DND-41 (cell line): ENCODE results near the gene JAGN1.

Source experiments
- EZH2 ChIP-seq: IDR thresholded peaks from 3 replicates; pipeline ENCODE4 v1.6.1; 2012; ENCODE audit warnings: borderline replicate concordance, low read depth, mild to moderate bottlenecking, moderate library complexity, low read length, inconsistent platforms; ENCODE audit not compliant: severe bottlenecking
- TF ChIP-seq, protein P1 (sequence below): IDR thresholded peaks from 2 replicates; pipeline ENCODE4 v1.5.1; 2012; ENCODE audit warnings: borderline replicate concordance, low read length, moderate library complexity, mild to moderate bottlenecking; ENCODE audit not compliant: poor library complexity, severe bottlenecking; ENCODE audit errors: extremely low read depth

- TF ChIP-seq, protein P1, sequence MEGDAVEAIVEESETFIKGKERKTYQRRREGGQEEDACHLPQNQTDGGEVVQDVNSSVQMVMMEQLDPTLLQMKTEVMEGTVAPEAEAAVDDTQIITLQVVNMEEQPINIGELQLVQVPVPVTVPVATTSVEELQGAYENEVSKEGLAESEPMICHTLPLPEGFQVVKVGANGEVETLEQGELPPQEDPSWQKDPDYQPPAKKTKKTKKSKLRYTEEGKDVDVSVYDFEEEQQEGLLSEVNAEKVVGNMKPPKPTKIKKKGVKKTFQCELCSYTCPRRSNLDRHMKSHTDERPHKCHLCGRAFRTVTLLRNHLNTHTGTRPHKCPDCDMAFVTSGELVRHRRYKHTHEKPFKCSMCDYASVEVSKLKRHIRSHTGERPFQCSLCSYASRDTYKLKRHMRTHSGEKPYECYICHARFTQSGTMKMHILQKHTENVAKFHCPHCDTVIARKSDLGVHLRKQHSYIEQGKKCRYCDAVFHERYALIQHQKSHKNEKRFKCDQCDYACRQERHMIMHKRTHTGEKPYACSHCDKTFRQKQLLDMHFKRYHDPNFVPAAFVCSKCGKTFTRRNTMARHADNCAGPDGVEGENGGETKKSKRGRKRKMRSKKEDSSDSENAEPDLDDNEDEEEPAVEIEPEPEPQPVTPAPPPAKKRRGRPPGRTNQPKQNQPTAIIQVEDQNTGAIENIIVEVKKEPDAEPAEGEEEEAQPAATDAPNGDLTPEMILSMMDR = no peak
- TF ChIP-seq EZH2 = no peak
Observed at GRCh38 chr3:9942164-9942563, 51.8 kb downstream of the JAGN1 start.
